ENCODE results near the gene TACC2. TPM values are rescaled to one million over a fixed set of nuclear protein-coding genes. Genes with fewer than 3 reads are reported as not detected.

Gene TACC2
- total and polyA plus RNA-seq, 2 experiments from 2014 or later: 30.8 to 35.9 TPM

DNA sequence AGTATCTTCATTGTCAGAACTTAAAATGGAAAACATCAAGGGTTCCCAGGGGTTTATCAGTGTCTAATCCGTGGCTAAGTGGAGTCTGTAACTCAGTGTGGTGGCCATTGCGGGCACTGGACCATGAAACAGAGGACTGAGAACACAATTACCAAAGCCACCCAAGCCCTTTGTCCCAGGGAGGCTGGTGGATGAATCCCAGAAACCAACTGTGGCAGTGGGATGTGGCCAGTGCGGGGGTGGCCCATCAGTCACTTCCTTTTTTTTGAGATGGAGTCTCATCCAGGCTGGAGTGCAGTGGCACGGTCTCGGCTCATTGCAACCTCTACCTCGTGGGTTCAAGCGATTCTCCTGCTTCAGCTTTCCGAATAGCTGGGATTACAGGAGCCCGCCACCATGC, 61.8 kb downstream of the TACC2 start:
- no peaks in the 10 kb centered on the region for H3K27me3 ChIP-seq (ENCODE audit: insufficient read depth)
- H3K27ac ChIP-seq (ENCODE audit: low read depth): no peak overlapping the region
- DNase-seq (ENCODE audit: low spot score) (no peak), ATAC-seq (no peak)
- Mint-ChIP-seq H3K4me1 (peaks cover 21% of the 10 kb centered on the region), H3K27ac (no peak overlapping the region), H3K36me3 (ENCODE audit: low read depth) (no peaks in the 10 kb centered on the region; the same call in 2 of the 3 replicates), H3K9me3 (no peaks in the 10 kb centered on the region; the same call in 2 of the 3 replicates), H3K4me3 (no peak overlapping the region), H3K27me3 (ENCODE audit: insufficient read depth, low read depth, poor library complexity) (peaks cover 9% of the 10 kb centered on the region)
- no peaks in the 10 kb centered on the region for H3K36me3 ChIP-seq (ENCODE audit: insufficient read depth)
- no peaks in the 10 kb centered on the region; the same call in 1 of the 2 replicates for H3K4me1 ChIP-seq (ENCODE audit: insufficient read depth)
- no peaks in the 10 kb centered on the region for H3K9me2 ChIP-seq (ENCODE audit: insufficient read depth)
- H3F3A ChIP-seq (replicated peaks; ENCODE audit: low read depth): no peaks in the 10 kb centered on the region
- H3K4me2 ChIP-seq: no peak overlapping the region
- no peaks in the 10 kb centered on the region for H4K20me1 ChIP-seq (replicated peaks; ENCODE audit: insufficient read depth)
- peak overlapping the region; percentile 80; the same call in 1 of the 2 replicates for H2AFZ ChIP-seq
- no peaks in the 10 kb centered on the region for H3K79me2 ChIP-seq (replicated peaks; ENCODE audit: insufficient read depth)
- no peak overlapping the region for H3K4me3 ChIP-seq
- TF ChIP-seq CREB1 (CRISPR knock-in tag; IDR thresholded peaks at IDR 0.05; ENCODE audit: low read depth): no peak
- no peak for TF ChIP-seq ZNF114 (CRISPR knock-in tag; IDR thresholded peaks at IDR 0.05)

DNA sequence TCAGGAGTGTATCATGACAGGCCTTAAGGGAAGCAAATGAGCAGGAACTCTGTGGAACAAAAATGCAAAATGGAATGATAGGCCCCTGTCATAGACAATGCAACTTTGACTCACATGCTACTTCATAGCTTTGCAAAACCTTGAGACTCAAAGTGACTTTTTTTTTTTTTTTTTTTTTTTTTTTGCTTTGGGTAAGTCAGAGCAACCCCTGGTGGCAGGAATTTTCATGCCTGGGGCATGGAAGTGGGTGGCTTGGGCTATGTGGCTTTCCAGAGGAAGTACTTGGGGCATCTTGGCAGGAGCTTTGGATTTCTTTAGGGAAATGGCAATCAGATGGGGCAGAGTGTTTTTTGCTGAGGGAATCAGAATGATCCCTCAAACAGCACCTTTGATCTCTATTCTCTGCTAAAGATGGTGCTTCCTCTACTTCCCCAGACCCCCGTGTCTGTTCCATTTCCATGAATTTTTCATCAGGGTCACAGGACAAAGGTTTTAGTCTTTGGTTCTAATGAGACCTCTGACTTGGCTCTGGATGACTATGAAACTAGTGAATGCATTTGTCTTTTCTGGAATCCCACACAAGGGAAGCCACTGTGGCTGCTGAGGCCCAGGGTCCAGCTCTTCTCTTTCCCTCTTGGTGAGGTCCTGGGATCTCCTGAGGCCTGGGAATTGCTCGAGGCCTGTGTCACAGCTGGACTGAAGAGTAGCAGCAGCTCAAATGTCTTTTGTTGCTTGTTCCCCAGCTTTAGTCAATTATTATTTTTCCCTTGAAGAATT, 62.8 kb downstream of the TACC2 start:
- Histone ChIP-seq H3K4me2 (no peak overlapping the region), H3K36me3 (ENCODE audit: insufficient read depth) (no peaks in the 10 kb centered on the region)

DNA sequence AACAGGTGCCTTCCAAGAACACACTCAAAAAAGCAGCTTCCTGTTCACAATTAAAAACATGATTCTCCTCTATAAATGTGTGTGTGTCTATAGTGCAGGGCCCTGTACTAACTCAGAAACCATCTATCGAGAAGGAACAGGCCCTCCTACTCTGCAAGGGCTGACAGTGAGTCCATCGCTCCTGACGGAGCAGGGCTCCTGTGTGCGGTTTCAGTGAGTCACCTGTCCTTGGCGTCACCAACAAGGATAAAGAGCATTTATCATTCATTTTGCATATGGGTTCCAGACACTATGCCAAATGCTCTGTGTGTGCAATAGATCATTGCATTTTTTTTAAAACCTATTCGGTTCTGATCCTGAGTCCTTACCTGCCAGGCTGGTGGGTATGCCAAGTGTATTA, 63.7 kb downstream of the TACC2 start:
- Histone ChIP-seq H3K27me3 (ENCODE audit: insufficient read depth) (no peaks in the 10 kb centered on the region), H3K4me1 (ENCODE audit: insufficient read depth) (no peaks in the 10 kb centered on the region; the same call in 1 of the 2 replicates), H4K20me1 (replicated peaks; ENCODE audit: insufficient read depth) (no peaks in the 10 kb centered on the region), H3K4me3 (no peak overlapping the region), H2AFZ (no peak overlapping the region), H3K9me2 (ENCODE audit: insufficient read depth) (no peaks in the 10 kb centered on the region), H3K79me2 (replicated peaks; ENCODE audit: insufficient read depth) (no peaks in the 10 kb centered on the region), H3K27ac (ENCODE audit: low read depth) (no peak overlapping the region), H3K36me3 (ENCODE audit: insufficient read depth) (no peaks in the 10 kb centered on the region), H3K4me2 (no peak overlapping the region), H3F3A (replicated peaks; ENCODE audit: low read depth) (no peaks in the 10 kb centered on the region)
- no peak overlapping the region for H3K27ac Mint-ChIP-seq
- H3K27me3 Mint-ChIP-seq (ENCODE audit: insufficient read depth, low read depth, poor library complexity): peaks cover 9% of the 10 kb centered on the region
- peaks cover 21% of the 10 kb centered on the region for H3K4me1 Mint-ChIP-seq
- ATAC-seq (no peak), DNase-seq (ENCODE audit: low spot score) (no peak)
- H3K9me3 Mint-ChIP-seq: no peaks in the 10 kb centered on the region; the same call in 2 of the 3 replicates
- H3K4me3 Mint-ChIP-seq: no peak overlapping the region
- no peaks in the 10 kb centered on the region; the same call in 2 of the 3 replicates for H3K36me3 Mint-ChIP-seq (ENCODE audit: low read depth)
- TF ChIP-seq, protein P1, sequence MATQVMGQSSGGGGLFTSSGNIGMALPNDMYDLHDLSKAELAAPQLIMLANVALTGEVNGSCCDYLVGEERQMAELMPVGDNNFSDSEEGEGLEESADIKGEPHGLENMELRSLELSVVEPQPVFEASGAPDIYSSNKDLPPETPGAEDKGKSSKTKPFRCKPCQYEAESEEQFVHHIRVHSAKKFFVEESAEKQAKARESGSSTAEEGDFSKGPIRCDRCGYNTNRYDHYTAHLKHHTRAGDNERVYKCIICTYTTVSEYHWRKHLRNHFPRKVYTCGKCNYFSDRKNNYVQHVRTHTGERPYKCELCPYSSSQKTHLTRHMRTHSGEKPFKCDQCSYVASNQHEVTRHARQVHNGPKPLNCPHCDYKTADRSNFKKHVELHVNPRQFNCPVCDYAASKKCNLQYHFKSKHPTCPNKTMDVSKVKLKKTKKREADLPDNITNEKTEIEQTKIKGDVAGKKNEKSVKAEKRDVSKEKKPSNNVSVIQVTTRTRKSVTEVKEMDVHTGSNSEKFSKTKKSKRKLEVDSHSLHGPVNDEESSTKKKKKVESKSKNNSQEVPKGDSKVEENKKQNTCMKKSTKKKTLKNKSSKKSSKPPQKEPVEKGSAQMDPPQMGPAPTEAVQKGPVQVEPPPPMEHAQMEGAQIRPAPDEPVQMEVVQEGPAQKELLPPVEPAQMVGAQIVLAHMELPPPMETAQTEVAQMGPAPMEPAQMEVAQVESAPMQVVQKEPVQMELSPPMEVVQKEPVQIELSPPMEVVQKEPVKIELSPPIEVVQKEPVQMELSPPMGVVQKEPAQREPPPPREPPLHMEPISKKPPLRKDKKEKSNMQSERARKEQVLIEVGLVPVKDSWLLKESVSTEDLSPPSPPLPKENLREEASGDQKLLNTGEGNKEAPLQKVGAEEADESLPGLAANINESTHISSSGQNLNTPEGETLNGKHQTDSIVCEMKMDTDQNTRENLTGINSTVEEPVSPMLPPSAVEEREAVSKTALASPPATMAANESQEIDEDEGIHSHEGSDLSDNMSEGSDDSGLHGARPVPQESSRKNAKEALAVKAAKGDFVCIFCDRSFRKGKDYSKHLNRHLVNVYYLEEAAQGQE (IDR thresholded peaks at IDR 0.05; ENCODE audit: unreplicated experiment): no peak
- TF ChIP-seq NANOG (IDR thresholded peaks at IDR 0.05; ENCODE audit: borderline replicate concordance) (no peak), JUNB (IDR thresholded peaks at IDR 0.05; ENCODE audit: unreplicated experiment) (no peak), CTCF (conservative IDR thresholded peaks at IDR 0.05; ENCODE audit: low read depth in 2 of 2) (no peak)

More for the DNA sequence above, 62.8 kb downstream of the TACC2 start:
- ATAC-seq: peak; percentile 74
- Mint-ChIP-seq H3K27ac (no peak overlapping the region), H3K4me1 (peaks cover 21% of the 10 kb centered on the region), H3K9me3 (no peaks in the 10 kb centered on the region; the same call in 2 of the 3 replicates), H3K27me3 (ENCODE audit: insufficient read depth, low read depth, poor library complexity) (peaks cover 9% of the 10 kb centered on the region), H3K36me3 (ENCODE audit: low read depth) (no peaks in the 10 kb centered on the region; the same call in 2 of the 3 replicates), H3K4me3 (no peak overlapping the region)
- H4K20me1 ChIP-seq (replicated peaks; ENCODE audit: insufficient read depth): no peaks in the 10 kb centered on the region
- no peaks in the 10 kb centered on the region for H3F3A ChIP-seq (replicated peaks; ENCODE audit: low read depth)
- peak; percentile 92 for DNase-seq (ENCODE audit: low spot score)
- no peak overlapping the region for H3K4me3 ChIP-seq
- no peaks in the 10 kb centered on the region for H3K9me2 ChIP-seq (ENCODE audit: insufficient read depth)
- H3K4me1 ChIP-seq (ENCODE audit: insufficient read depth): no peaks in the 10 kb centered on the region; the same call in 1 of the 2 replicates
- H3K27me3 ChIP-seq (ENCODE audit: insufficient read depth): no peaks in the 10 kb centered on the region
- H3K27ac ChIP-seq (ENCODE audit: low read depth): no peak overlapping the region
- no peaks in the 10 kb centered on the region for H3K79me2 ChIP-seq (replicated peaks; ENCODE audit: insufficient read depth)
- peak overlapping the region; percentile 80; the same call in 1 of the 2 replicates for H2AFZ ChIP-seq
- TF ChIP-seq CTCF (conservative IDR thresholded peaks at IDR 0.05; ENCODE audit: low read depth in 2 of 2) (peak; percentile 67 to 82), ZNF114 (CRISPR knock-in tag; IDR thresholded peaks at IDR 0.05) (no peak)
